ENCODE measurements around the gene SLC26A4. TPM values are rescaled to one million over a fixed set of nuclear protein-coding genes. Genes with fewer than 3 reads are reported as not detected.

Gene SLC26A4
- total and polyA plus RNA-seq, 7 donors: 0.25 to 1.4 (median 0.57) TPM; not detected in 1

GRCh38 chr7:107715531-107715930 lies 54.9 kb downstream of the SLC26A4 start:
- no peaks in the 10 kb centered on the region for H3K9me3 ChIP-seq
- no peak overlapping the region for H3K4me3 ChIP-seq
- no peaks in the 10 kb centered on the region for H3K4me1 ChIP-seq
- intact Hi-C loops (cut with DNase I): no loop called here
- H3K27me3 ChIP-seq: no peaks in the 10 kb centered on the region
- no peak for DNase-seq
- H3K36me3 ChIP-seq: no peaks in the 10 kb centered on the region
- 90 to 91% methylated on average over 6 of the region's 6 CpGs for WGBS, 2 donors
- no peak for TF ChIP-seq EP300 (IDR thresholded peaks at IDR 0.05)
- no peak for TF ChIP-seq CTCF (IDR thresholded peaks at IDR 0.05)
- TF ChIP-seq POLR2AphosphoS5 (IDR thresholded peaks at IDR 0.05): no peak
- TF ChIP-seq POLR2A (IDR thresholded peaks at IDR 0.05): no peak
- no peak overlapping the region for H3K27ac ChIP-seq

GRCh38 chr7:107718456-107719193 lies 58.0 kb downstream of the SLC26A4 start:
- Histone ChIP-seq H3K36me3 (no peaks in the 10 kb centered on the region), H3K4me3 (no peak overlapping the region), H3K27ac (no peak overlapping the region), H3K27me3 (no peaks in the 10 kb centered on the region), H3K4me1 (no peaks in the 10 kb centered on the region), H3K9me3 (no peaks in the 10 kb centered on the region)
- TF ChIP-seq EP300 (IDR thresholded peaks at IDR 0.05): no peak
- TF ChIP-seq POLR2AphosphoS5 (IDR thresholded peaks at IDR 0.05): no peak
- no peak for TF ChIP-seq CTCF (IDR thresholded peaks at IDR 0.05)
- TF ChIP-seq POLR2A (IDR thresholded peaks at IDR 0.05): no peak
- DNase-seq: no peak
- intact Hi-C loops (cut with DNase I): no loop called here
- WGBS, 2 donors: 88 to 91% methylated on average over 4 of the region's 4 CpGs

GRCh38 chr7:107721286-107721685 lies 60.7 kb downstream of the SLC26A4 start:
- no peaks in the 10 kb centered on the region for H3K27me3 ChIP-seq
- H3K9me3 ChIP-seq: no peaks in the 10 kb centered on the region
- H3K27ac ChIP-seq: no peak overlapping the region
- H3K4me1 ChIP-seq: no peaks in the 10 kb centered on the region
- intact Hi-C loops (cut with DNase I): loop anchor here (10.0 kb wide), 1 partner anchor 556 kb away; the partner anchor contains the start of gene HBP1
- no peak overlapping the region for H3K4me3 ChIP-seq
- no peaks in the 10 kb centered on the region for H3K36me3 ChIP-seq
- no peak for TF ChIP-seq EP300 (IDR thresholded peaks at IDR 0.05)
- TF ChIP-seq POLR2AphosphoS5 (IDR thresholded peaks at IDR 0.05): no peak
- no peak for TF ChIP-seq CTCF (IDR thresholded peaks at IDR 0.05)
- no peak for TF ChIP-seq POLR2A (IDR thresholded peaks at IDR 0.05)
- 65 to 67% methylated on average over 1 of the region's 1 CpG for WGBS, 2 donors
- no peak for DNase-seq

GRCh38 chr7:107723255-107723654 lies 62.6 kb downstream of the SLC26A4 start:
- Histone ChIP-seq H3K27ac (no peak overlapping the region), H3K4me3 (no peak overlapping the region), H3K9me3 (no peaks in the 10 kb centered on the region), H3K36me3 (no peaks in the 10 kb centered on the region), H3K27me3 (no peaks in the 10 kb centered on the region), H3K4me1 (no peaks in the 10 kb centered on the region)
- WGBS, 2 donors: 92 to 93% methylated on average over 2 of the region's 2 CpGs
- intact Hi-C loops (cut with DNase I): loop anchor here (10.0 kb wide), 1 partner anchor 558 kb away; the partner anchor contains the start of gene HBP1
- TF ChIP-seq CTCF (IDR thresholded peaks at IDR 0.05) (no peak), POLR2A (IDR thresholded peaks at IDR 0.05) (no peak), POLR2AphosphoS5 (IDR thresholded peaks at IDR 0.05) (no peak), EP300 (IDR thresholded peaks at IDR 0.05) (no peak)
- DNase-seq: no peak
